HT1080 (cell line): ENCODE results near the gene ABI3BP. TPM values are rescaled to one million over a fixed set of nuclear protein-coding genes. Genes with fewer than 3 reads are reported as not detected.

ENCODE experiments used
- small RNA-seq: library from RNA; depleted of rRNA; stranded (forward); fragments of <200 nt; gene quantifications from one replicate; pipeline ENCODE3, GENCODE V24; 2014
- total RNA-seq: library from RNA; depleted of rRNA; stranded (reverse); fragments of >200 nt; shearing (Covaris generic); gene quantifications from 2 replicates; pipeline ENCODE4 v1.2.3, GENCODE V29; 2014

ABI3BP gene
- total RNA-seq, 1 experiment from 2014 or later = 2.2 TPM

Small RNAs within 50 kb of the gene (small RNA-seq; reads per million reads assigned to genes)
- not detected for gene RNU6-865P
